Smooth muscle cell of the brain vasculature (primary cell): ENCODE data around the gene IRGQ.
"Not testable (repeated sequence)": the region's sequence is repeated elsewhere in the genome, so short reads cannot be mapped to it uniquely, and the experiment has no call there.

Source experiments
- DNase-seq: peaks from one replicate; pipeline ENCODE4 v3.0.0-alpha.2; 2012; ENCODE audit warnings: low read depth, low spot score

IRGQ gene

GRCh38 chr19:43598445-43599240 is 2.7 kb upstream of the IRGQ start:
- no peak for DNase-seq

GRCh38 chr19:43597876-43598275 is 1.9 kb upstream of the IRGQ start:
- DNase-seq = no peak

DNA sequence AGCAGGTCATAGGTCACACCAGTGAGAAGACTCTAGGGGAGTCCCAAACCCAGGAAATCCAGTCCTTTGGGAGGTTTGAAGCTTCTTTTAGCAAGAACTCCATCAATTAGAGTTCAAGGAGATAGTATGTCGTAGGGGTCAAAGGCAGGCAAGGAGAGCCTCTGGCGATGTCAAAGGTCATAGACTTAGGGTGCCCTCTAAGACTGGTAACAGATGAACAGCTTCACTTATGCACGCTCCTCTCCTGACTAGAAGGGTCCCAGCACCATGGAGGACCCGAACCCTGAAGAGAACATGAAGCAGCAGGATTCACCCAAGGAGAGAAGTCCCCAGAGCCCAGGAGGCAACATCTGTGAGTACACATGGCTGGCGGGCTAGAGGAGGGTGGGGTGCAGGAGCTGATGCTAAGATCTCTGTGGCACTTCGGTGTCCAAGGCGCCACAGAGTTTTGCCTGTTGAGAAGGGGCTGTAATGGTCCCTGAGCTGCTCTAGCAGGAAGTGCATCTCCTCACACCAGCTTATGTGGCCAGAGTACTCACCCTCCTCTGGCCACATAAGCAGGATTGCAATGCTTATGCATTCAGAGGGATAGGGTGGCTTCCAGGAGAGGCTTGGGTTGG is 1.0 kb upstream of the IRGQ start:
- no peak for DNase-seq

- DNase-seq = no peak
Observed at GRCh38 chr19:43595605-43595998, 332 bp downstream of the IRGQ start.

DNA sequence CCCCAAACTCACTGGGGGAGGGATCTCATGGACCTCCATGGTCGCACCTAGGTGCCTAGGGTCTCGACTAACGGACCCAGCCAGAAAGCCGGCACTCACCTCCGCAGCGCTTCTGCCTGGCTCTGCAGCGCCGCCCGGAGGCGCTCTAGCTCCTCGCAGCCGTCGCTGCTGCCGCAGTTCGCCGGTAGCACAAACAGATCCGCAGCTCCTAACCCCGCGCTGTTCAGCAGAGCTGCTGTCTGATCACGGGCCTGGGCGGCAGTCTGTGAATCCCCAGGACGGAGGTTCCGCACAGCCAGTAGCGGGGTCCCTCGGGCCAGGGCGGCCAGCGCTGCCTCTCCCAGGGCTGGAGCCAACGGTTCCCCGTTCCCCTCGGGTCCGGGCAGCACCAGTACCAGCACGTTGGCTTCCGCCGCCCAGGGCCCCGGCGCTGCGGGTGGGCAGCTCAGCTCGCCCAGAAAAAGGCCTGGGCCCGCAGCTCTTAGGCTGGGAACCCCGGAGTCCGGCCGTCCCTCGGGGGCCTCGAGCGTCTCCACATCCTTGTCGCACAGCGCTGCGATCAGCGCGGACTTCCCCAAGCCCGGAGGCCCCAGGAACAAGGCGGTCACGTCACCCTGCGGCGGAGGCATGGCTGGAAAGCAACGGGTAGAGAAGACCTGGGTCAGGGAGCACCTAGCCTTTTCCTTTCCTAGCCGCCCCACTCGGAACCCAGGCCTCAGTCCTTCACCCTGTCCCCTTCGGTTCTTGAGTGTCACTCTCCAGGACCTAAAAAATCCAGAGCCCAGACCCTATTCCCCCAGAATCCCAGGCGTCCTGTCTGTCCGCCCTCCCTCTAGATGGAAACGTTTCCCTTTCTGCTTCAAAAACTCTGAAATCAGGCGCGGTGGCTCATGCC is 977 bp downstream of the IRGQ start:
- no peak for DNase-seq

DNA sequence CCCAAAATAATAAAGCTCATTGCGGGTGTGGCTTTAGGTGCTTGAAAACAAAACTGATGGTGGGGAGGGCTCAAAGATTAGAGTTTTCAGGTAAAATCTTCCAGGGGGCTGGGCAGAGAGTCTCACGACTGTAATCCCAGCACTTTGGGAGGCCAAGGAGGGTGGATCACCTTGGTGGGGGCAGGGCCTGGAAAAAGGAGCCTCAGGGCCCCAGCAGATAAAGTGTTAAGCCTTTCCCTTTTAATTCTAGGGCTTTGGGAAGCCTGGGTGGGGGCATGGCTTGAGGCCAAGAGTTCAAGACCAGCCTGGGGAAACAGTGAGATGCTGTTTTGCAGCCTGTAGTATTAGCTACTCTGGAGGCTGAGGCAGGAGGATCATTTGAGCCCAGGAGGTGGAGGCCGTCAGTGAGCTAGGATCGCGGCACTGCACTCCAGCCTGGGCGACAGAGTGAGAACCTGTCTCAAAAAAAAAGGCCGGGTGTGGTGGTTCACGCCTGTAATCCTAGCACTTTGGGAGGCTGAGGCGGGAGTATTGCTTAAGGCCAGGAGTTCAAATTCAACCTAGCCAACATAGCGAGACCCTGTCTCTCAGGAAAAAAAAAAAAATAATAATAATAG is 1.7 kb downstream of the IRGQ start:
- no peak for DNase-seq

DNA sequence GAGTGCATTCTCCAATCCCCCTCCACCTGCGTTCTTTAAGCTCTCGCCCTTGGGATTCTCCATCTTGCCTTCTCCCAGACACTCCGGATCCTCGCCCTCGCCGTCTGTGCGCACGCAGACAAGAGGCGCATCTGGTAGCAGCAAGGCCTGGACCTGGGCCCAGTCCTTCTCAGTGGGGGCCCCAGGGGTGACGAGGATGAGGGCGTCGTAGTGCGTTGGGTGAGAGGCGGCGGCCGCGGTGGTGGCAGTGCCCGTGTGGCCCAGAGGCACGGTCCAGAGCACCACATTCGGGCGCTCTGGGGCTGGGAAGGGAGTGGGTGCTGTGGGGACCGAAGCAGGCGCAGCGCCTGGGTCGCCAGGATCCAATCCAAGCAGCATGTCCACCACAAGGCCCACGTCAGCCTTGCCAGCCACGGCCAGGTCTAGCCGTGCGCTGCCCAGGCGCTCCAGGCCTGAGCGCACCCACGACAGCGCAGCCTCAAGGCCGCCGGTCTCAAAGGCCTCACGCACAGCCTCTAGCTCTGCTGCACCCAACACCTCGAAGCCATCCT is 3.1 kb downstream of the IRGQ start:
- DNase-seq = no peak

DNA sequence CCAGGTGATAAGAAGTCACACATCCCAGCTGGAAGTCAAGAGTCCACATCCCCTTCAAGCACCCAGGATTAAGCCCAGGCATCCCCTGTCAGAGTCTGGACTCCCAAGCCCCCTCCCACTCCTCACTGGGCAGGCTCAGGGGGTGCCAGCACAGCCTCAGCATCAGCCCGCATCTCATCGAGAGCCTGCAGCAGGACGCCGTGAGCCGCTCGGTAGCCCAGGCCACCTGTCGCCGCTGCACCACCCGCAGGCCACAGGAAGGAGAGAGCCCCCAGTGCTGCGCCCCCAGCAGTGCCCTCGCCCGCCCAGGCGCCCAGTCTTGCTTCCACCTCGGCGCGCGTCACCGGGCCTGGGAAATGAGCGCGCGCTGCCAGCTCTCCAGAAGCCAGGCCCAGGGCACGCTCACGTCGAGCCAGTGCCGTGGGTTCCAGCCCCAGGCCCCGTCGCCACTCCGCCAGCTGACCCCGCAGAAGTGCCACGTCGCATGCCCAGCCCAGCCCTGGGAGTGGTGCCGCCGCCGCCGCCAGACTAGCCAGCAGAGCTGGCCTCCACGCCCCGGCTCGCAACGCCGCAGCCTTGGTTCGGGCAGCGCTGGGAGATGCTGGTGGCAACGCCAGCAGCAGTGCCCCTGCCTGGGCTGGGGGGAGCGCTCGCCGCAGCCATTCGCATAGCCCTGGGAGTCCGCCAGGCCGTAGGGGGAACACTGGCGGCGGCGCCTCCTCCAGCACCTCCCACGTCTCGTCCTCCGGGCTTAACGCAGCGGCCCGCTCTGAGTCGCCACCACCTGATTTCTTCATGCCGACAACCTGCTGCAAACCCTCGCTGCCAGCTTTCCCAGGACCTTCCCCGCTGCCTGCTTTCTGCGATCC is 3.8 kb downstream of the IRGQ start:
- DNase-seq = no peak

DNA sequence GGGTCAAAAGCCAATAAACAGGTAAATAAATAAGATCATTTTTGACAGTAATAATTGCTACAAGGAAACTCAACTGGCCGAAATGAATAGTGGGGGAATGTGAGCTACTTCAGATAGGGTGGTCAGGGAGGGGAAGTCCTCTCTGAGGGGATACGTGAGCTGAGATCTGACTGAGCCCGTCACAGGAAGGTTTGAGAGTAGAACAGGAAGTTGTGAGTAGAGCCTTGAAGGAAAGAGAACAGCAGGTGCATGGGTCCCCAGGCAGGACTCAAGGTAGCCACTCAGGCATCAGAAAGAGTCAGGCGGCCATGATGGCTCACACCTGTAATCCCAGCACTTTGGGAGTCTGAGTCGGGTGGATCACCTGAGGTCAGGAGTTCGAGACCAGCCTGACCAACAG is 6.3 kb downstream of the IRGQ start:
- no peak for DNase-seq

GRCh38 chr19:43589277-43589676 is 6.7 kb downstream of the IRGQ start:
- DNase-seq = no peak

GRCh38 chr19:43587029-43587428 is 8.9 kb downstream of the IRGQ start:
- not testable (repeated sequence) for DNase-seq

GRCh38 chr19:43586346-43586745 is 9.6 kb downstream of the IRGQ start:
- DNase-seq = no peak

- DNase-seq = no peak
Observed at GRCh38 chr19:43584484-43584883, 11.4 kb downstream of the IRGQ start.

GRCh38 chr19:43582495-43582894 is 13.4 kb downstream of the IRGQ start:
- no peak for DNase-seq

- no peak for DNase-seq
Observed at GRCh38 chr19:43581467-43581866, 14.5 kb downstream of the IRGQ start.

DNA sequence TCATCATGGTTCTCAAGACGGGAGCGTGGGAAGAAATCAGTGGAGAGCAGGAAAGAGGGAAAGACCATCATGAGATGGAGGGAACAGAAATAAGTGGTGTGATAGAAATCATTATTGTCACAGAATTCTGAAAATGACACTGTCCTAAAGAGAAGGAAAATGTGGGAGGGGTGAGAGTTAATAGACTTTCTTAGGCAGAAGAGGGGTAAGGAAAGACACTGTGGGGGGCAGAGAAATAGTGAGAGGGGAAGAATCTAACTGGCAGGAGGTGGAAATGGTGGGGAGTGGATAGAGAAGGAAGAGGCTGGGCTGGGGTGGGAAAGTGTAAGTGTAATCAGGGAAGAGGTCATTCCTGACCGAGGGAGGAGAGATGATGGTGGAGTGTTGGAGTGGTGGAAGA is 17.1 kb downstream of the IRGQ start:
- no peak for DNase-seq

GRCh38 chr19:43575955-43576878 is 19.7 kb downstream of the IRGQ start:
- no peak for DNase-seq

GRCh38 chr19:43575156-43575950 is 20.6 kb downstream of the IRGQ start, which contains the start of the genes PINLYP and XRCC1:
Gene PINLYP (plus strand): TSS chr19:43575801. CDS start chr19:43577192, 1,391 bp downstream.
Gene XRCC1 (minus strand): TSS chr19:43575527. CDS start chr19:43575458, 69 bp downstream.
- DNase-seq = peak; percentile 96
